Measurements from ENCODE around the gene RPS28. TPM values are rescaled to one million over a fixed set of nuclear protein-coding genes. Genes with fewer than 3 reads are reported as not detected.
"Not testable (repeated sequence)": the region's sequence is repeated elsewhere in the genome, so short reads cannot be mapped to it uniquely, and the experiment has no call there.

RPS28 gene
- total RNA-seq, 1 donor from 2014 or later, result 293 TPM

GRCh38 chr19:8340341-8341096 lies 19.2 kb downstream of the RPS28 start:
- peak; percentile 95 to 98 for DNase-seq (ENCODE audit: low read depth in 2 of 2)

GRCh38 chr19:8341504-8341903 lies 20.2 kb downstream of the RPS28 start:
- DNase-seq (ENCODE audit: low read depth in 2 of 2), result not testable (repeated sequence)

GRCh38 chr19:8342316-8342683 lies 21.0 kb downstream of the RPS28 start:
- DNase-seq (ENCODE audit: low read depth in 2 of 2), result no peak

GRCh38 chr19:8342684-8343482 lies 21.6 kb downstream of the RPS28 start, which contains the start of gene KANK3:
KANK3 (minus strand) TSS chr19:8343262; CDS start chr19:8337828, 5,434 bp downstream.
- peak; percentile 99 for DNase-seq (ENCODE audit: low read depth in 2 of 2)

GRCh38 chr19:8343483-8343844 lies 22.2 kb downstream of the RPS28 start:
- no peak for DNase-seq (ENCODE audit: low read depth in 2 of 2)

GRCh38 chr19:8349629-8350372 lies 28.5 kb downstream of the RPS28 start:
- not testable (repeated sequence) for DNase-seq (ENCODE audit: low read depth in 2 of 2)

- no peak for DNase-seq (ENCODE audit: low read depth in 2 of 2)
These were observed 31.0 kb downstream of the RPS28 start for GRCh38 chr19:8352134-8352827.

- not testable (repeated sequence) for DNase-seq (ENCODE audit: low read depth in 2 of 2)
These were observed 31.5 kb downstream of the RPS28 start for GRCh38 chr19:8352845-8353244.

- peak; percentile 62 to 99 for DNase-seq (ENCODE audit: low read depth in 2 of 2)
These were observed 34.5 kb downstream of the RPS28 start for GRCh38 chr19:8355631-8356402.

- peak in 1 of 2 donors; percentile 63 for DNase-seq (ENCODE audit: low read depth in 2 of 2)
These were observed 35.8 kb downstream of the RPS28 start for GRCh38 chr19:8357007-8357521.

- no peak for DNase-seq (ENCODE audit: low read depth in 2 of 2)
These were observed 37.7 kb downstream of the RPS28 start for GRCh38 chr19:8358948-8359347.

- DNase-seq (ENCODE audit: low read depth in 2 of 2), result no peak
These were observed 38.9 kb downstream of the RPS28 start for GRCh38 chr19:8360196-8360595.

GRCh38 chr19:8361921-8362793 lies 40.9 kb downstream of the RPS28 start:
- peak; percentile 96 to 99 for DNase-seq (ENCODE audit: low read depth in 2 of 2)

- peak; percentile 71 to 86 for DNase-seq (ENCODE audit: low read depth in 2 of 2)
These were observed 42.8 kb downstream of the RPS28 start, which contains the start of gene ANGPTL4 for GRCh38 chr19:8363803-8364771. ANGPTL4 (plus strand) TSS chr19:8364155; CDS start chr19:8364322, 167 bp downstream.

- peak in 1 of 2 donors; percentile 22 for DNase-seq (ENCODE audit: low read depth in 2 of 2)
These were observed 44.9 kb downstream of the RPS28 start for GRCh38 chr19:8366121-8366581.

GRCh38 chr19:8366961-8367326 lies 45.6 kb downstream of the RPS28 start:
- DNase-seq (ENCODE audit: low read depth in 2 of 2), result peak in 1 of 2 donors; percentile 37

GRCh38 chr19:8367327-8368001 lies 46.2 kb downstream of the RPS28 start:
- peak; percentile 87 to 90 for DNase-seq (ENCODE audit: low read depth in 2 of 2)

Data from lung microvascular endothelial cell (primary cell).